ENCODE results near the gene PEX5.

PEX5 gene

GRCh38 chr12:7145671-7146070, 43.8 kb upstream of the PEX5 start:
- Histone ChIP-seq H3K9me3 (ENCODE audit: insufficient read depth, low read length) (no peaks in the 10 kb centered on the region), H3K9ac (ENCODE audit: insufficient read length, low read depth) (no peak overlapping the region), H3K4me1 (ENCODE audit: insufficient read depth, insufficient read length) (no peaks in the 10 kb centered on the region), H3K36me3 (ENCODE audit: insufficient read depth, insufficient read length, low read length) (peaks cover 49% of the 10 kb centered on the region), H3K4me3 (ENCODE audit: insufficient read length, low read depth) (no peak overlapping the region), H3K27me3 (ENCODE audit: insufficient read depth, insufficient read length) (no peaks in the 10 kb centered on the region)
- no peak for TF ChIP-seq ZNF274 (IDR thresholded peaks at IDR 0.05; ENCODE audit: low read depth, low read length)
- no peak for TF ChIP-seq YY1 (IDR thresholded peaks at IDR 0.05; ENCODE audit: insufficient read depth, insufficient read length)
- no peak for TF ChIP-seq SUZ12 (IDR thresholded peaks at IDR 0.05; ENCODE audit: extremely low read depth, insufficient read depth, insufficient read length)
- DNase-seq (ENCODE audit: low read depth, low spot score), result no peak

- no peaks in the 10 kb centered on the region for H3K4me1 ChIP-seq (ENCODE audit: insufficient read depth, insufficient read length)
- no peaks in the 10 kb centered on the region for H3K27me3 ChIP-seq (ENCODE audit: insufficient read depth, insufficient read length)
- DNase-seq (ENCODE audit: low read depth, low spot score), result no peak
- TF ChIP-seq YY1 (IDR thresholded peaks at IDR 0.05; ENCODE audit: insufficient read depth, insufficient read length), result no peak
- TF ChIP-seq SUZ12 (IDR thresholded peaks at IDR 0.05; ENCODE audit: extremely low read depth, insufficient read depth, insufficient read length), result no peak
- no peak for TF ChIP-seq ZNF274 (IDR thresholded peaks at IDR 0.05; ENCODE audit: low read depth, low read length)
- H3K4me3 ChIP-seq (ENCODE audit: insufficient read length, low read depth), result no peak overlapping the region
- no peaks in the 10 kb centered on the region for H3K9me3 ChIP-seq (ENCODE audit: insufficient read depth, low read length)
- H3K36me3 ChIP-seq (ENCODE audit: insufficient read depth, insufficient read length, low read length), result peaks cover 49% of the 10 kb centered on the region
- H3K9ac ChIP-seq (ENCODE audit: insufficient read length, low read depth), result no peak overlapping the region
These were observed 43.3 kb upstream of the PEX5 start for GRCh38 chr12:7146228-7146627.

GRCh38 chr12:7146906-7147305, 42.6 kb upstream of the PEX5 start:
- no peaks in the 10 kb centered on the region for H3K4me1 ChIP-seq (ENCODE audit: insufficient read depth, insufficient read length)
- no peak overlapping the region for H3K4me3 ChIP-seq (ENCODE audit: insufficient read length, low read depth)
- H3K36me3 ChIP-seq (ENCODE audit: insufficient read depth, insufficient read length, low read length), result peaks cover 51% of the 10 kb centered on the region
- no peak for DNase-seq (ENCODE audit: low read depth, low spot score)
- H3K9ac ChIP-seq (ENCODE audit: insufficient read length, low read depth), result no peak overlapping the region
- H3K27me3 ChIP-seq (ENCODE audit: insufficient read depth, insufficient read length), result no peaks in the 10 kb centered on the region
- no peaks in the 10 kb centered on the region for H3K9me3 ChIP-seq (ENCODE audit: insufficient read depth, low read length)
- no peak for TF ChIP-seq ZNF274 (IDR thresholded peaks at IDR 0.05; ENCODE audit: low read depth, low read length)
- TF ChIP-seq YY1 (IDR thresholded peaks at IDR 0.05; ENCODE audit: insufficient read depth, insufficient read length), result no peak
- TF ChIP-seq SUZ12 (IDR thresholded peaks at IDR 0.05; ENCODE audit: extremely low read depth, insufficient read depth, insufficient read length), result no peak

GRCh38 chr12:7150356-7150755, 39.1 kb upstream of the PEX5 start:
- no peak for TF ChIP-seq SUZ12 (IDR thresholded peaks at IDR 0.05; ENCODE audit: extremely low read depth, insufficient read depth, insufficient read length)
- TF ChIP-seq ZNF274 (IDR thresholded peaks at IDR 0.05; ENCODE audit: low read depth, low read length), result no peak
- no peak for TF ChIP-seq YY1 (IDR thresholded peaks at IDR 0.05; ENCODE audit: insufficient read depth, insufficient read length)
- Histone ChIP-seq H3K9ac (ENCODE audit: insufficient read length, low read depth) (no peak overlapping the region), H3K36me3 (ENCODE audit: insufficient read depth, insufficient read length, low read length) (peaks cover 43% of the 10 kb centered on the region), H3K4me3 (ENCODE audit: insufficient read length, low read depth) (no peak overlapping the region), H3K4me1 (ENCODE audit: insufficient read depth, insufficient read length) (no peaks in the 10 kb centered on the region), H3K27me3 (ENCODE audit: insufficient read depth, insufficient read length) (no peaks in the 10 kb centered on the region), H3K9me3 (ENCODE audit: insufficient read depth, low read length) (no peaks in the 10 kb centered on the region)
- DNase-seq (ENCODE audit: low read depth, low spot score), result no peak

GRCh38 chr12:7150841-7151240, 38.6 kb upstream of the PEX5 start:
- Histone ChIP-seq H3K36me3 (ENCODE audit: insufficient read depth, insufficient read length, low read length) (peaks cover 47% of the 10 kb centered on the region), H3K4me1 (ENCODE audit: insufficient read depth, insufficient read length) (no peaks in the 10 kb centered on the region), H3K4me3 (ENCODE audit: insufficient read length, low read depth) (no peak overlapping the region), H3K9me3 (ENCODE audit: insufficient read depth, low read length) (no peaks in the 10 kb centered on the region), H3K27me3 (ENCODE audit: insufficient read depth, insufficient read length) (no peaks in the 10 kb centered on the region), H3K9ac (ENCODE audit: insufficient read length, low read depth) (no peak overlapping the region)
- no peak for DNase-seq (ENCODE audit: low read depth, low spot score)
- TF ChIP-seq YY1 (IDR thresholded peaks at IDR 0.05; ENCODE audit: insufficient read depth, insufficient read length) (no peak), SUZ12 (IDR thresholded peaks at IDR 0.05; ENCODE audit: extremely low read depth, insufficient read depth, insufficient read length) (no peak), ZNF274 (IDR thresholded peaks at IDR 0.05; ENCODE audit: low read depth, low read length) (no peak)

GRCh38 chr12:7151532-7151931, 38.0 kb upstream of the PEX5 start:
- no peak overlapping the region for H3K9ac ChIP-seq (ENCODE audit: insufficient read length, low read depth)
- H3K27me3 ChIP-seq (ENCODE audit: insufficient read depth, insufficient read length), result no peaks in the 10 kb centered on the region
- DNase-seq (ENCODE audit: low read depth, low spot score), result no peak
- TF ChIP-seq YY1 (IDR thresholded peaks at IDR 0.05; ENCODE audit: insufficient read depth, insufficient read length) (no peak), ZNF274 (IDR thresholded peaks at IDR 0.05; ENCODE audit: low read depth, low read length) (no peak), SUZ12 (IDR thresholded peaks at IDR 0.05; ENCODE audit: extremely low read depth, insufficient read depth, insufficient read length) (no peak)
- no peaks in the 10 kb centered on the region for H3K4me1 ChIP-seq (ENCODE audit: insufficient read depth, insufficient read length)
- H3K4me3 ChIP-seq (ENCODE audit: insufficient read length, low read depth), result no peak overlapping the region
- no peaks in the 10 kb centered on the region for H3K9me3 ChIP-seq (ENCODE audit: insufficient read depth, low read length)
- H3K36me3 ChIP-seq (ENCODE audit: insufficient read depth, insufficient read length, low read length), result peaks cover 53% of the 10 kb centered on the region

- Histone ChIP-seq H3K36me3 (ENCODE audit: insufficient read depth, insufficient read length, low read length) (peaks cover 61% of the 10 kb centered on the region), H3K27me3 (ENCODE audit: insufficient read depth, insufficient read length) (no peaks in the 10 kb centered on the region), H3K9ac (ENCODE audit: insufficient read length, low read depth) (no peak overlapping the region), H3K4me1 (ENCODE audit: insufficient read depth, insufficient read length) (no peaks in the 10 kb centered on the region), H3K9me3 (ENCODE audit: insufficient read depth, low read length) (no peaks in the 10 kb centered on the region), H3K4me3 (ENCODE audit: insufficient read length, low read depth) (no peak overlapping the region)
- no peak for TF ChIP-seq YY1 (IDR thresholded peaks at IDR 0.05; ENCODE audit: insufficient read depth, insufficient read length)
- TF ChIP-seq SUZ12 (IDR thresholded peaks at IDR 0.05; ENCODE audit: extremely low read depth, insufficient read depth, insufficient read length), result no peak
- TF ChIP-seq ZNF274 (IDR thresholded peaks at IDR 0.05; ENCODE audit: low read depth, low read length), result no peak
- DNase-seq (ENCODE audit: low read depth, low spot score), result no peak
These were observed 36.7 kb upstream of the PEX5 start for GRCh38 chr12:7152818-7153217.
